Neural progenitor cell (in vitro differentiated cells): Measurements from ENCODE around the gene MAF.

Source experiments
- EZH2 ChIP-seq: fragments of 200-600 bp; sonication (generic); IDR thresholded peaks from 2 replicates; pipeline ENCODE4 v1.6.1; 2017; ENCODE audit warnings: antibody characterized with exemption, mild to moderate bottlenecking, moderate library complexity
- EZH2phosphoT487 ChIP-seq: fragments of 200-600 bp; sonication (generic); IDR thresholded peaks from 2 replicates; pipeline ENCODE4 v1.6.1; 2017; ENCODE audit warnings: antibody characterized with exemption
- TF ChIP-seq, protein P1 (sequence below): fragments of 200-600 bp; sonication (generic); IDR thresholded peaks from 2 replicates; pipeline ENCODE4 v1.5.1; 2017; ENCODE audit warnings: antibody characterized with exemption, mild to moderate bottlenecking

DNA sequence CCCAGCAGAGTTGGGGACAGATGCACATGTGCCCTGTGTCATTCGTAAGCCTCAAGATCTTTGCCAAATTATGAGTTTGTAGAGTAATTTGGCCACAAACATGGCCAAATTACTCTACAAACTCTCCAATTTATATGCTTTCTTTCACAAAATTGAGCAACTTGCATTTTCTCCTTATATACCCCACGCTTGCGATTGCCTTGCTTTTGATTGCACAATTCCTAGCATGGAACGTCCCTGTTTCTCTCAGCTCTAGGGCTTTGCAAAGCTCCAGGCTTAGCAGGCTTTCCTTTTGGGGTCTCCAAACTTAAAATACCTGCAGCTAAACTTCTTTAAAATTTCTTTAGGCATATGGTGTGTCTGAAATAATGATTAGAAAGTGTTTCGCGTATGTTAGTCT lies 28.5 kb upstream of the MAF start:
- TF ChIP-seq EZH2 (no peak), EZH2phosphoT487 (no peak)
- TF ChIP-seq, protein P1, sequence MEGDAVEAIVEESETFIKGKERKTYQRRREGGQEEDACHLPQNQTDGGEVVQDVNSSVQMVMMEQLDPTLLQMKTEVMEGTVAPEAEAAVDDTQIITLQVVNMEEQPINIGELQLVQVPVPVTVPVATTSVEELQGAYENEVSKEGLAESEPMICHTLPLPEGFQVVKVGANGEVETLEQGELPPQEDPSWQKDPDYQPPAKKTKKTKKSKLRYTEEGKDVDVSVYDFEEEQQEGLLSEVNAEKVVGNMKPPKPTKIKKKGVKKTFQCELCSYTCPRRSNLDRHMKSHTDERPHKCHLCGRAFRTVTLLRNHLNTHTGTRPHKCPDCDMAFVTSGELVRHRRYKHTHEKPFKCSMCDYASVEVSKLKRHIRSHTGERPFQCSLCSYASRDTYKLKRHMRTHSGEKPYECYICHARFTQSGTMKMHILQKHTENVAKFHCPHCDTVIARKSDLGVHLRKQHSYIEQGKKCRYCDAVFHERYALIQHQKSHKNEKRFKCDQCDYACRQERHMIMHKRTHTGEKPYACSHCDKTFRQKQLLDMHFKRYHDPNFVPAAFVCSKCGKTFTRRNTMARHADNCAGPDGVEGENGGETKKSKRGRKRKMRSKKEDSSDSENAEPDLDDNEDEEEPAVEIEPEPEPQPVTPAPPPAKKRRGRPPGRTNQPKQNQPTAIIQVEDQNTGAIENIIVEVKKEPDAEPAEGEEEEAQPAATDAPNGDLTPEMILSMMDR = no peak
